IMR-90 (cell line): ENCODE results near the gene CLEC16A. TPM values are rescaled to one million over a fixed set of nuclear protein-coding genes. Genes with fewer than 3 reads are reported as not detected.

Source experiments
- ATAC-seq: fragments of 200-7000 bp; cut with Tn5 transposase; 2 replicates; pipeline ENCODE4 v1.9.1; 2020; ENCODE audit warnings: low read depth, mild to moderate bottlenecking, moderate library complexity
- BruUV-seq: library from RNA; stranded (reverse); fragments of 400-500 nt; replicated peaks from 2 replicates; lab custom pipeline; 2021; lab: Mats Ljungman, UMichigan
- CTCF ChIA-PET: fragments of 300-600 bp; formaldehyde crosslinking; extraction: SDS; loops from one replicate; lab custom pipeline; 2021; ENCODE audit warnings: antibody characterized with exemption; lab: Yijun Ruan, JAX
- POLR2A ChIA-PET: fragments of 300-600 bp; sonication (Branson Sonifier 250); formaldehyde crosslinking; loops from one replicate; lab custom pipeline; 2022; ENCODE audit warnings: antibody characterized with exemption; ENCODE audit not compliant: unreplicated experiment; lab: Charles Lee
- DNase-seq: peaks from one replicate; pipeline ENCODE4 v3.0.0; 2013
- H2AFZ ChIP-seq: replicated peaks from 2 replicates; pipeline ENCODE3; 2013; ENCODE audit warnings: low read length, mild to moderate bottlenecking; ENCODE audit not compliant: poor library complexity
- H2AK5ac ChIP-seq: 2 replicates; pipeline ENCODE4 v1.6.1; 2013; ENCODE audit warnings: low read depth, low read length, inconsistent platforms
- H2AK9ac ChIP-seq: replicated peaks from 2 replicates; pipeline ENCODE3; 2013; ENCODE audit warnings: mild to moderate bottlenecking, low read depth, low read length, moderate library complexity; ENCODE audit not compliant: poor library complexity
- H2BK120ac ChIP-seq: 2 replicates; pipeline ENCODE4 v1.6.1; 2013; ENCODE audit warnings: low read depth, low read length, inconsistent platforms
- H2BK15ac ChIP-seq: 3 replicates; pipeline ENCODE4 v1.6.1; 2013; ENCODE audit warnings: low read depth, low read length, inconsistent platforms
- H2BK20ac ChIP-seq: 2 replicates; pipeline ENCODE4 v1.6.1; 2013; ENCODE audit warnings: low read depth, mild to moderate bottlenecking, inconsistent platforms, low read length, moderate library complexity
- H2BK5ac ChIP-seq: 2 replicates; pipeline ENCODE4 v1.6.1; 2013; ENCODE audit warnings: mild to moderate bottlenecking, low read depth, low read length, inconsistent platforms; ENCODE audit not compliant: poor library complexity, severe bottlenecking
- H3K14ac ChIP-seq: replicated peaks from 2 replicates; pipeline ENCODE4 v1.6.1; 2013; ENCODE audit warnings: low read depth, low read length, inconsistent platforms
- H3K18ac ChIP-seq: 2 replicates; pipeline ENCODE4 v1.6.1; 2013; ENCODE audit warnings: low read depth, low read length, control low read depth
- H3K23ac ChIP-seq: 2 replicates; pipeline ENCODE4 v1.6.1; 2013; ENCODE audit warnings: low read depth, low read length, inconsistent platforms
- H3K27ac ChIP-seq: 2 replicates; pipeline ENCODE4 v1.5.1; 2013; ENCODE audit warnings: mild to moderate bottlenecking, control low read depth, low read length; ENCODE audit not compliant: insufficient read depth
- H3K27me3 ChIP-seq: 2 replicates; pipeline ENCODE4 v1.6.1; 2013; ENCODE audit warnings: low read length; ENCODE audit not compliant: control insufficient read depth, insufficient read depth
- H3K36me3 ChIP-seq: 2 replicates; pipeline ENCODE4 v1.6.1; 2013; ENCODE audit warnings: low read length, mixed read lengths; ENCODE audit not compliant: control insufficient read depth, insufficient read depth
- H3K4ac ChIP-seq: 2 replicates; pipeline ENCODE4 v1.6.1; 2013; ENCODE audit warnings: low read depth, low read length, inconsistent platforms
- H3K4me1 ChIP-seq: 2 replicates; pipeline ENCODE4 v1.6.1; 2013; ENCODE audit warnings: low read length, mixed read lengths; ENCODE audit not compliant: control insufficient read depth, insufficient read depth
- H3K4me2 ChIP-seq: 2 replicates; pipeline ENCODE4 v1.6.1; 2013; ENCODE audit warnings: low read depth, mild to moderate bottlenecking, control low read depth, low read length, moderate library complexity
- H3K4me3 ChIP-seq: 2 replicates; pipeline ENCODE4 v1.5.1; 2013; ENCODE audit warnings: low read depth, mild to moderate bottlenecking, control low read depth, low read length, moderate library complexity; ENCODE audit not compliant: insufficient read depth
- H3K56ac ChIP-seq: 2 replicates; pipeline ENCODE4 v1.6.1; 2013; ENCODE audit warnings: low read length, inconsistent platforms; ENCODE audit not compliant: insufficient read depth; ENCODE audit errors: extremely low read depth
- H3K79me1 ChIP-seq, 2 experiments: 2 replicates each; pipeline ENCODE4 v1.6.1; 2013; ENCODE audit warnings: low read length in 2 of 2, inconsistent platforms in 1 of 2, low read depth in 1 of 2
- H3K9ac ChIP-seq: 2 replicates; pipeline ENCODE4 v1.6.1; 2013; ENCODE audit warnings: low read depth, low read length, control low read depth
- H3K9me1 ChIP-seq: 2 replicates; pipeline ENCODE4 v1.6.1; 2013; ENCODE audit warnings: low read length, inconsistent platforms; ENCODE audit not compliant: insufficient read depth
- H3K9me3 ChIP-seq: 2 replicates; pipeline ENCODE4 v1.6.1; 2013; ENCODE audit warnings: low read length; ENCODE audit not compliant: control insufficient read depth, insufficient read depth
- H4K20me1 ChIP-seq: 2 replicates; pipeline ENCODE4 v1.6.1; 2013; ENCODE audit warnings: low read length, inconsistent platforms; ENCODE audit not compliant: insufficient read depth
- H4K5ac ChIP-seq: 2 replicates; pipeline ENCODE4 v1.6.1; 2013; ENCODE audit warnings: mild to moderate bottlenecking, low read depth, low read length, control low read depth
- H4K8ac ChIP-seq, 2 experiments: 2 replicates each; pipeline ENCODE4 v1.6.1; 2013; ENCODE audit warnings: low read depth in 2 of 2, low read length in 2 of 2, control low read depth in 1 of 2, inconsistent platforms in 1 of 2
- H4K91ac ChIP-seq: 2 replicates; pipeline ENCODE4 v1.6.1; 2013; ENCODE audit warnings: low read depth, low read length, inconsistent platforms; ENCODE audit not compliant: insufficient read depth
- FOS ChIP-seq: fragments of 150-350 bp; IDR thresholded peaks from 2 replicates; pipeline ENCODE4 v1.6.1; 2016; ENCODE audit warnings: low read depth, low read length
- POLR2A ChIP-seq: IDR thresholded peaks from 2 replicates; pipeline ENCODE4 v1.6.1; 2012; ENCODE audit warnings: mild to moderate bottlenecking, low read depth, low read length
- RCOR1 ChIP-seq: IDR thresholded peaks from 2 replicates; pipeline ENCODE4 v1.6.1; 2012; ENCODE audit warnings: mild to moderate bottlenecking, low read length, improper control_type of control experiment; ENCODE audit not compliant: insufficient replicate concordance
- RFX5 ChIP-seq: IDR thresholded peaks from 2 replicates; pipeline ENCODE4 v1.8.0; 2012; ENCODE audit warnings: low read depth, mild to moderate bottlenecking, low read length, moderate library complexity
- WGBS, 2 experiments: methylation state at CpG; one replicate each; pipeline versions ENCODE4 v1.1.5 to v1.1.7; 2013; ENCODE audit warnings: missing lambda C conversion rate in 2 of 2; ENCODE audit not compliant: insufficient read length in 1 of 2; ENCODE audit errors: extremely low coverage in 2 of 2; 5-methylcytosine and 5-hydroxymethylcytosine counted together
- dilution Hi-C: fragments of 300-500 bp; cut with HindIII; formaldehyde crosslinking; loops from one replicate; pipeline ENCODE4 v1.14.3; 2018; ENCODE audit warnings: low sequenced_read_pairs; ENCODE audit not compliant: unreplicated experiment
- in situ Hi-C: fragments of 300-500 bp; cut with MboI; formaldehyde crosslinking; loops from 3 replicates; pipeline ENCODE4 v1.14.3; 2019; ENCODE audit warnings: low sequenced_read_pairs, inconsistent platforms, mixed read lengths
- intact Hi-C: fragments of 100-400 bp; cut with micrococcal nuclease; formaldehyde crosslinking; loops from 2 replicates; pipeline ENCODE4 v1.10.0; 2022
- polyA plus RNA-seq, 3 experiments: library from polyadenylated mRNA; depleted of rRNA; stranded (reverse); fragments of >200 nt; gene quantifications; 2 replicates each; pipeline ENCODE4 v1.2.3, GENCODE V29; 2012; ENCODE audit warnings: low replicate concordance in 1 of 3
- total RNA-seq: library from RNA; depleted of rRNA; stranded (reverse); fragments of >200 nt; gene quantifications from 2 replicates; pipeline ENCODE4 v1.2.3, GENCODE V29; 2012

Gene CLEC16A
- total and polyA plus RNA-seq, 2 of the 4 experiments (the other 2 are of a cell fraction), result 15.9 to 16.5 TPM

- Histone ChIP-seq H2BK15ac (0 out of 3 replicates have a peak overlapping the region, but pooled peaks have one; percentile 27), H3K36me3 (peaks cover 9% of the 10 kb centered on the region), H3K4ac (peak overlapping the region; percentile 71), H3K9me1 (peaks cover 29% of the 10 kb centered on the region), H4K91ac (peak overlapping the region; percentile 55; the same call in 1 of the 2 replicates), H2AK5ac (peak overlapping the region; percentile 87), H3K4me3 (no peak overlapping the region), H3K9me3 (no peaks in the 10 kb centered on the region), H4K5ac (peak overlapping the region; percentile 69; the same call in 1 of the 2 replicates), H2AK9ac (no peak overlapping the region), H3K79me1 (peaks cover 0 to 12% of the 10 kb centered on the region in 2 experiments), H2AFZ (no peak overlapping the region), H3K56ac (no peak overlapping the region), H3K9ac (no peak overlapping the region), H3K14ac (peak overlapping the region; percentile 55; the same call in 1 of the 2 replicates), H3K18ac (peak overlapping the region; percentile 83; the same call in 1 of the 2 replicates), H2BK20ac (peak overlapping the region; percentile 57; the same call in 1 of the 2 replicates), H4K8ac (peak overlapping the region in 1 of 2 experiments; percentile 13; a peak in 1 of 4 replicates), H3K27ac (peak overlapping the region; percentile 92; the same call in 1 of the 2 replicates), H3K23ac (0 out of 2 replicates have a peak overlapping the region, but pooled peaks have one; percentile 59), H2BK120ac (no peak overlapping the region; the same call in 1 of the 2 replicates), H3K27me3 (no peaks in the 10 kb centered on the region), H3K4me1 (peaks cover 28% of the 10 kb centered on the region), H3K4me2 (no peak overlapping the region), H2BK5ac (no peak overlapping the region), H4K20me1 (no peaks in the 10 kb centered on the region)
- DNase-seq, result no peak
- intact Hi-C loops (loop anchor here (2.0 kb wide), 1 partner anchor 51 kb away; no protein-coding TSS in a partner anchor), in situ Hi-C loops (no loop called here), dilution Hi-C loops (no loop called here)
- WGBS, 2 experiments, result no CpG with 5 or more reads among the region's 4 CpGs
- CTCF ChIA-PET, result interaction anchor here (0.6 to 1.2 kb wide), 2 partner anchors 9 to 23 kb away, joined by 4 to 8 read pairs; no protein-coding TSS in a partner anchor
- TF ChIP-seq RCOR1 (no peak), FOS (no peak), POLR2A (no peak), RFX5 (no peak)
- peak; percentile 8; the same call in 1 of the 2 replicates for ATAC-seq
- BruUV-seq, result no TSS peak
- POLR2A ChIA-PET, result no interaction called here
Observed at GRCh38 chr16:11129378-11129781, 185.0 kb downstream of the CLEC16A start.
